ENCODE measurements around the gene BRF1.
"Not testable (repeated sequence)": the region's sequence is repeated elsewhere in the genome, so short reads cannot be mapped to it uniquely, and the experiment has no call there.

Gene BRF1

DNA sequence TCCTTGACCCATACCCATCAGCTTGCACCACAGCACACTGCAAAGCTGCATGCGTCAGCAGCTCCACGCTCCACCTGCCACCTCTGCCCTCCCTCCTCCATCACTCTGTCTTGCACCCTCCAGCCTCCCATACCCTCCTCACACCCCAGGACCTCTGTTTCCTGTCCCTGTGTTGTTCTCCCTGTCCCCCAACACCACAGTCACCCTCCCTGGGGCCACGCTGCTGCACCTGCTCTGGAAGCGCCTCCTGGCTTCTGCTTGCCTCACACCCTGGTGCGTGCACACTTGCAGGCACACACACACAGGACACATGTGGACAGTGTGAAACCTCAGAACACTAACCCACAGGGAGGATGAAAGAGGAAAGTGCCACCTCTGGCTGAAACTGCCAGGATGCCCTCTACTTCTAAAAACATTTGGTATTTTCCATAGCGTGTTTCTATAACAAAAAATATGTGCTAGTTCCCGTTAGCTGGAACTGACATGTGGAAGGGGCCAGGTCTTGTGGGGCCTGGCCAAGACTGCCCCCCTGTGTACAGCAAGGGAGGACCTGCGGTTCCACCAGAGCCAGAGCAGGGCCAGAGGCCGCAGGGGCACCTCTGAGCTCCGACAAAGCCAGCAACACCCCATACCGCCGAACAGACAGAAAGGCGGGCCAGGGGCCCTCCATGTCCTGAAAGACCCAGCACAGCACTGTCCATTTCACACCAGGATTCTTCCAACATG lies 10.0 kb downstream of the BRF1 start:
- DNase-seq (ENCODE audit: low read depth): no peak

DNA sequence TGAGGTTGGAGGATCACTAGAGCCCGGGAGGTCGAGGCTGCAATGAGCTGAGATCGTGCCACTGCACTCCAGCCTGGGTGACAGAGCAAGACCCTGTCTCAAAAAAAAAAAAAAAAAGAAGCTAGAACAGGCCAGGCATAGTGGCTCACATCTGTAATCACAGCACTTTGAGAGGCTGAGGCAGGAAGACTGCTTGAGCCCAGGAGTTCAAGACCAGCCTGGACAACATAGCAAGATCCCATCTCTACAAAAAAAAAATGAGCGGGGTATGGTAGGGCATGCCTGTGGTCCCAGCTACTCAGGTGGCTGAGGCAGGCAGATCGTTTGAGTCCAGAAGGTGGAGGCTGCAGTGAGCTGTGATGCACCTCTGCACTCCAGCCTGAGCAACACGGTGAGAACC lies 11.9 kb downstream of the BRF1 start:
- DNase-seq (ENCODE audit: low read depth): not testable (repeated sequence)

DNA sequence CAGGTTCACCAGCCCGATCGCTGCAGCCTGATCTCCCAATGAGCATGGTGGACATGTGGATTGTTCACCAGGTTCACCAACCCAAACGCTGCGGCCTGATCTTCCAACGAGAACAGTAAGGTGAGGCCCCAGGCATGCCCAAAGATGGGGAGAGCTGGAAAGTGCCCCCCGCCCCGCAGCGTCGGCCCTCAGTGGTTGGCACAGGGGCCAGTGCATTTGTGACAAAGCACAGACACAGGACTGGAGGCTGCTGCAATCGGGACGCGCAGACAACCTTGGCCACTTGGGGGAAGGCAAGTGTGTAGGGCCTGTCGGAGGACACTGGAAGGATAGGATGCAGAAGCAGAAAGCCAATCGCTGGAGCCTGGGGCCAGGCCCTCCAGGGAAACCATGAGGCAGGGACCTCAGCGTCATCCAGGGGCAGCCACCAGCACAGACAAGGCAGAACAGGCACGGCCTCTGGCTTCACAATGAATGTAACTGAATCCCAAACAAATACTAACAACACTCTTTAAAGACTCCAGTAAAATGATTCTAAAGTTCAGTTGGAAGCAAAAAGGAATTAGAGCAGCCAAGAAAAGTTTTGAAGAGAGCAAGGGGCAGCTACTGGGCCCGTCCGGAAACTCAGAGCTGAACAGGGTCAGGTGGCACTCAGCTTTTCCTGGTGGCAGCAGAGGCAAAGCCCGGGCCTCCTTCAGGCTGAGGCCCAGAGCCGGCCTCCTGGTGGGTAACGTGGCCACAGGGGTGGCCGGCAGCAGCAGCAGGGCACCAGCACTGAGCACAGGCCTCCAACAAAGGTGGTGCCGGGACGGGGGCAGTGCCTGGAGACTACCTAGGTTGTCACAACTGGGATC lies 13.3 kb downstream of the BRF1 start:
- no peak for DNase-seq (ENCODE audit: low read depth)

DNA sequence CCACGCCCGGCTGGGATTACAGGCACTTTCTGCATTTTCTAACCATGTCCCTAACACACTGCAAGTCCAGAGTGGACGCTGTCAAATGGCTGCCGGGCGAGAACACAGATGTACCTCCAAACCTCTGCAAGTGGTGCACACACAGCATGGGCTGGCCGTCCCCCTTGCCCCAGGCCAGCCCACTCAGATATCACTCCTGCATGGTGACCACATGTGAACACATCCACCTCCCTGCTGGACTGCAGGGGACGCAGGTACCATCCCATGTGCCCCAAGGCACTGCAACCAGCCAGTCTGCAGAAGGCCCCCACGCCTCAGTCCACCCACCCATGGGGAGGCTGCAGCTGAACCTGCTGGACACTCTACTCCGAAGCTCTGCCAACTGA lies 14.0 kb downstream of the BRF1 start:
- no peak for DNase-seq (ENCODE audit: low read depth)

DNA sequence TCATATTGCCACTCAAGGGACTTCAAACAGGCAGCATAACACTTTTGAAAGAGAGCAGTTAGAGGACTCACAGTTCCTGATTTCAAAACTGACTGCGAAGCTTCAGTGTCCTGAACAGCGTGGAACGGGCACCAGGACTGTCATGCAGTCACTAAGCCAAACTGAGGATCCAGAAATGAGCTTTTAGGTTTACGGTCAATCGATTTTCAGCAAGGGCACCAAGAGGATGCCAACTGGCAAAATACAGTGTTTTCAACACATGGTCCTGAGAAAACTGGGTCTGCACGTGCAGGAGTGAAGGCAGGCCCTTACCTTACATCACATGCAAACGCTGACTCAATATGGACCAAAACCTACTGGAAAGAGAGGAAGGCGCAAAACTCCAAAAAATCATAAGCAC lies 15.6 kb downstream of the BRF1 start:
- no peak for DNase-seq (ENCODE audit: low read depth)

DNA sequence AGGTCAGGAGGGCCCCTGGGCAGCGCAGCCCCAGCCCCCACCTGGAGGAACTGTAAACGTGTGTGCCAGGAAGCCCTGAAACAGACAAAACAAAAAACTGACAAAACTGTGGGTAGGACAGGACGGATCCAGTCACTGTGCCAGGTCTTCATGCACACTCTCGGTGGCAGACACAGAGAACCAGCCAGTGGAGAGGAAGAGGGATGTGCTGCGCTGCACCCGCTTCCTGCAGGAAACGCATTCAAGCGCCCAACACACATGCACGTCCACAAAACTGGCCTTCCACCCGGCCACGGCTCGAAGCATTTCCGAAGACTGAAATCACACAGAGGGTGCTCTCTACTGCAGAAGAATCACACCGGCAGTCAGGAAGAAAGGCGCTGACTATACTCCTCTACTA lies 16.9 kb downstream of the BRF1 start:
- no peak for DNase-seq (ENCODE audit: low read depth)

DNA sequence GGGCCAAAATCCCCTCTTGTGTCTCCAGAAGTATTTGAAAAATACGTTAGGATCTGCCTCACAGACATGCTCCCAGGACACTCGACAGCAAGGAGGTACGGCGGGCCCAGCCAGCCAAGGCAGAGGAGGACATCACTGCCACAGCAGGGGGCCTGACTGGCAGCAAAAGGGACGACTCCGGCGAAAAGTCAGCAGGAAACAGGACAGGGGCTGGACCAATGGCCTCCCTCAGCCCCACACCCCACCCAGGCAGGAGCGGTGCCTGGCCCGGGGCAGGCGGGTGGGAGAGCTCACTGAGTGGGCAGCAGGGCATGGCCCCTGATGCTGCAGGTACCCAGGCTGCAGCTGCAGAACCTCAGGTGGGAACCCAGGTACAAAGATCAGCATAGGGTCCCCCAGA lies 17.8 kb downstream of the BRF1 start:
- DNase-seq (ENCODE audit: low read depth): no peak

DNA sequence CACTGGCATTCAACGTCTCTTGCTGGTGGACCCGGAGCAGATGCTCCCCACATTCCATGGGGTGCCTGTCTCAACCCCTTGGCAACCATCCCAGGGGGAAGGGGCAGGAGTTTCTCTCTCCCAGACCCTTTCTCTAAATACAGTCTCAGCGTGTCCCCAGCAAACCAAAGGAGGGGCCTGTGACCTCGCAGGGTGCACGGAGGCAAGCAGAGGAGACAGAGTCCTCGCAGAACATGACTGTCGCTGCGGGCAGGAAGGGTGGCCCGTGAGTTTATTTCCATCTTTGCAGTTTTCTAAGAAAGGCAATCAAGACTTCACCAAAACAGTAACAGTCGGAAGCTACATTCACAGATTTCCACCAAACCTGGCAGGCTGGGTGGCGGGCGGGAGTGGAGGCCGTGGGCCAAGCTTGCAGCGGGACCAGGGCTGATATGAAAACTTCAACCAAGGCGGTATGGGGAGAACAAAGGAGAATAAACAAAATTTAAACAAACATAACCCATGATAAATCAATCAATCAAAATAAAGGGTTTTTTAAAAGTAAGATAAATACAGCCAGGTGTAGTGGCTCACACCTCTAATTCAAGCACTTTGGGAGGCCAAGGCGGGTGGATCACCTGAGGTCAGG lies 18.6 kb downstream of the BRF1 start:
- DNase-seq (ENCODE audit: low read depth): no peak

DNA sequence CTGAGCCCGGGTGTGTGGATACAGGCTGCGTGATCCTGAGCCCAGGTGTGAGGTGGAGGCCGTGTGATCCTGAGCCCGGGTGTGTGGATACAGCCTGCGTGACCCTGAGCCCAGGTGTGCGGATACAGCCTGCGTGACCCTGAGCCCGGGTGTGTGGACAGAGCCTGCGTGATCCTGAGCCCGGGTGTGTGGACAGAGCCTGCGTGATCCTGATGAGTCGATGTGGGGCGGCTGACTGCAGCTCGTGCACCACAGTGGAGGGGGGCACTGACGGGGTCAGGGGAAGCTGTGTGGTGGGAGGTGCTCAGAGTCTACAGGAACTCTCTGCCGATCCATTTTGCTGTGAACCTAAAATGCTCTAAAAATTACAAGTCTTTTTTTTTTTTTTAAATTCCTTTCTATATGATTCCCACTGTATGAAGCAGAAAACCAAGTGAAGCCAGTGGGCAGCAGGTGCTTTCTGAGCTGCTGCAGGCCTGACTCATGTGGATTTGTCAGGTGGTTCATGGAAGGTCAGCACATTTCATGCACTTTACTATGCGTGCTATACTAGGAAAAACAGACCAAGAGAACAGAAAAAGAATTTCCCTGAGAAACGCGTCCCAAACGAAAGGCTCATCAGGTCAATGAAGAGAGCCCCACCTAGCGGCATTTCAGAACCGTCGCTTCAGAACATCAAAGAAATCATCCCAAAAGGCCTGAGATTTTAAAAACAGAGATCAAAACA lies 19.3 kb downstream of the BRF1 start:
- peak; percentile 53 for DNase-seq (ENCODE audit: low read depth)

DNA sequence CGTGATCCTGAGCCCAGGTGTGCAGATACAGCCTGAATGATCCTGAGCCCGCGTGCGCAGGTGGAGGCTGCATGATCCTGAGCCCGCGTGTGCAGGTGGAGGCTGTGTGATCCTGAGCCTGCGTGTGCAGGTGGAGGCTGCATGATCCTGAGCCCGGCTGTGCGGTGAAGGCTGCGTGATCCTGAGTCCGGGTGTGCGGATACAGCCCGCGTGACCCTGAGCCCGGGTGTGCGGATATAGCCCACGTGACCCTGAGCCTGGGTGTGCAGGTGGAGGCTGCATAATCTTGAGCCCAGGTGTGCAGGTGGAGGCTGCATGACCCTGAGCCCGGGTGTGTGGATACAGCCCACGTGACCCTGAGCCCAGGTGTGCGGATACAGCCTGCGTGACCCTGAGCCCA lies 20.3 kb downstream of the BRF1 start:
- DNase-seq (ENCODE audit: low read depth): no peak

DNA sequence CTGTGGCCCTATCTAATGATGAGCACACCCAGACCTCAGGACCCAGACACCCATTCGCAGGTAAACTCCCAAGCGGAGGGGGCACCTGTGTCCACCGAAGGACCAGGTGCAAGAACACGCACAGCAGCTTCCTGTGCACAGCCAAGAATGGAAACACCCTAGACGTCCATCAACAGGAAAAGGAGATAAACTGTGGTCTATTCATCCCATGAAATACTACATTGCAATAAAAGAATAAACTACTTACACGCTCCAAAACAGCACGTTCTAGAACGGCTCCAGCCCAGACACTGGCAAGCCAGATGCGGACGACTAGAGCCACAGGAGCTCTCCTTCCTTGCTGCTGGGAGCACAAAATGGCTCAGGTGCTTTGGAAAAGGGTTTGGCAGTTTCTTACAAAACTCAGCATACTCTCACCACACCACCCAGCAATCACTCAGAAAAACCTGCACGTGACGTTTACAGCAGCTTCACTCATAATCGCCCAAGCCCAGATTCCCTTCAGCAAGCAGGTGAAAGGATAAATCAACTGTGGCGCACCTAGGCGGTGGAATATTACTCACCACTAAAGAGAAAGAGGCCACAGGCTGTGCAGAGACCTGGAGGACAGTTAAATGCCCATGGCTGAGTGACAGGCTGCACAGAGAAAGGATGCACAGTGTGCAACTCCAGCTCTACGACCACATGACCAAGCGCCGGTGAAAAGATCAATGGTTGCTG lies 21.0 kb downstream of the BRF1 start:
- no peak for DNase-seq (ENCODE audit: low read depth)

DNA sequence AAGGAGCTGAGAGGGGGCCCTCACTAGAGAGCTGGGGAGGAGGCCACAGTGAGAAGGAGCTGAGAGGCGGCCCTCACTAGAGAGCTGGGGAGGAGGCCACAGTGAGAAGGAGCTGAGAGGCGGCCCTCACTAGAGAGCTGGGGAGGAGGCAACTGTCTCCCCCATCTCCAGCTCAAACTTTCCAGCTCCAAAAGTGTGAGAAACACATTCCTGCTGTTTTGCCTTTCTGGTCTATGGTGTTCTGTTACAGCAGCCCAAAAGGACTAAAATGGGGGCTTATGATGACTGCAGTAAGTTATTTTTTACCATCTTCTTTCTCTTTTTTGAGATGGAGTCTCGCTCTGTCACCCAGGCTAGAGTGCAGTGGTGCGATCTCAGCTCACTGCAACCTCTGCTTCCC lies 23.4 kb downstream of the BRF1 start:
- not testable (repeated sequence) for DNase-seq (ENCODE audit: low read depth)

DNA sequence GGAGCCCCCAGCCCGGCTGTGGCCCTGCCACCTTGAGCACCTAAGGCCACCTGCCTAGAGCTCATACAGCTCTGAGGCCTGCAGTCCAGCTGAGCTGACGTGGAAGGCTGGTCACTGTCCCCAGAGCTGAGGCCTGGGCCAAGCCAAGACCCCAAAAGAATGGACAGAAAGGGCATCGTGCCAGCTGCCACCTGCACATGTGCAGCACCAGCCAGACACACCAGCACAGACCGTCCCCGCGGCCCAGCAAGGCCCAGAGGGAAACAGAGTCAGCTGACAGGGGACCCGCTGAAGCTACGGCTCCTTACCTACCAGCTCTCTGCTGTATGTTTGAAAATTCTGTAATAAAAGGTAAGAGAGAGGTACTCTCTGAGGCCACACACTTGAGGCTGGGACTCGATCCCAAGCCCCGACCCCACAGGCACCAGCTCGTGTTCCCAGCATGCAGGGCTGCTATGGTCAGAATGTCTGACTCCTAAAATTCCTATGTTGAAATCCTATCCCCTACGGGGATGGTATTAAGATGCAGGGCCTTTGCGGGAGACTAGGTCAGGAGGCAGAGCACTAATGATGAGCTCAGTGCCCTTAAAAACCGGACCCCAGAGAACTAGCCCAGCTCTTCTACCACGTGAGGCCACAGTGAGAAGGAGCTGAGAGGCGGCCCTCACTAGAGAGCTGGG lies 25.4 kb downstream of the BRF1 start:
- DNase-seq (ENCODE audit: low read depth): peak; percentile 67

DNA sequence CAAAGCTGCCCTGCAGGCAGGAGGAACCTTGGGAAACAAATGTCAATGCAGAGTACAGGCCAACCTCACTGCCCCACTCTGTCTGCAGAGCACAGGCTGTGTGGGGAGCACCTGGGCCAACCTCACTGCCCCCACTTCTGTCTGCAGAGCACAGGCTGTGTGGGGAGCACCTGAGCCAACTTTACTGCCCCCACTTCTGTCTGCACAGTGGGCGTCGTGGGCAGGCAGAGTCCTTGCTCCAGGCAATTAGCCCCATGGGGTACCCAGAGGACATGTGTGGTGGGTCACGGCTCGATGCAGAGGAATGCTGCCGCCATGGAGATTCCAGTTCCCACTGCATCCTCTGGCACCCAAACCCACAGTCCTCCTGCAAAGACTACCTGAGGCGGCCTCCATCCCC lies 26.2 kb downstream of the BRF1 start:
- DNase-seq (ENCODE audit: low read depth): no peak

DNA sequence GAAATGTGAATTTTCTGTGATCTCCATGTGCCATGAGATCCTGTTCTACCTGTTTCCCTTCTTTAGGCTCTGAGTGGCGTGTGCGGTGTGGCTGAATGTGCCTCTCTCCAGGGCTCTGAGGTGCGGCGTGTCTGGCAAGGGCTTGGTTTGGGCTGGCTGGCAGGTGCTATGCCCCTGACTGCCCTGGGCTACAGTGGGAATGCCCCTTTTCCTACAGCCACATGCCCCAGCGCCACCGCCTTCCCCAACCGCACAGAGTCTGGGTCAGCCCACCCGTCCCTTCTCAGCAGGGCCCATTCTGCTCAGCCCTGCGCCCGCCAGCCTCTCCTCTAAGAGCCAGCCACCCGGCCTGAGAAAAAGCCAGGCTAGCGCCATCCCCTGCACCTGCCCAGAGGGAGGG lies 27.7 kb downstream of the BRF1 start:
- no peak for DNase-seq (ENCODE audit: low read depth)

DNA sequence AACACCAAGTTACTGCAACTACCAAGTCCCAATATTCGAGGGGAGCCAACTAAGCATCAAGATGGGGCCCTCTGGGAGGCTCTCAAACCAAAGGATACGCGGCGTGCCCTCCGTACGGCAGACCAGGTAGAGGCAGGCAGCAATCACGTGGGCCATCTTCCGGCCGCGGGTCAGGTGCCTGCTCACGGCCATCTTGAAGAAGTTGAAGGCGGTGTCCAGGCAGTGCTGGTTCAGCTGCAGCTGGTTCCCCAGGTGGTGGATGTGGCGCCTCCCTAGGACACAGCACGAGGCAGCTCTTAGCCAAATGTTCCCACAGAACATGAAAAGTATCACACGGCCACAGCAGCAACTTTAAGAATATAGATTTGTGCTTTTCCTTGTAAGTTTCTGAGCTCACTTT lies 28.2 kb downstream of the BRF1 start:
- no peak for DNase-seq (ENCODE audit: low read depth)

DNA sequence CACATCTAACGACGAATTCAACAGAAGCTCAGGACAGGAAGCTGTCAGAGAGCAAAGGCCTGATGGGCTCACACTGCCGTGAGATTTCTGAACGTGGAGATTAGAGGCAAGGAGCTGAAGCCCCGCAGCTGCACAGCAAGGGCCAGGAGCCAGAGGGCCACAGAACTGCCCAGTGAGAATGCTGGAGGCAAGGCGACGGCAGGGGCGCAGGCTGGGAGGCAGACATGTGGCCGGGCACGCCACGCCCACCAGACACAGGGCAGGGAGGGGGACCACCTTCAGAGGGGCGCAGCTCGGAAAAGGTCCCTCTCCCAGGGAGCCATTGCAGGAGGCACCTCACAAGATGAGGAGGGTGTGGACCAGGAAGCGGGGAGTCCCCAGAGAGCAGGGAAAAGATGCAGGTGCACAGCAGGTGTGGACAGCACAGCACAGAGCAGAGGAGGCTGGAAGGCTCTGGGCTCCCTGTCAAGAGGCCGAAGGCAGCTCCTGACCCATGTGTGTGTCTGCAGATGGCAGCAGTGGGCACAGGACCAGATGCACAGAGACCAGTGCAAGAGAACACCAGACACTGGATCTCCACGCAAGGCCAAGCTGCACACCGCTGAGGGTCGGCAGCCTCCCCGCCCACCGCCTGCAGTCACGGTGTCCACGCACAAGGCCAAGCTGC lies 29.4 kb downstream of the BRF1 start:
- no peak for DNase-seq (ENCODE audit: low read depth)

DNA sequence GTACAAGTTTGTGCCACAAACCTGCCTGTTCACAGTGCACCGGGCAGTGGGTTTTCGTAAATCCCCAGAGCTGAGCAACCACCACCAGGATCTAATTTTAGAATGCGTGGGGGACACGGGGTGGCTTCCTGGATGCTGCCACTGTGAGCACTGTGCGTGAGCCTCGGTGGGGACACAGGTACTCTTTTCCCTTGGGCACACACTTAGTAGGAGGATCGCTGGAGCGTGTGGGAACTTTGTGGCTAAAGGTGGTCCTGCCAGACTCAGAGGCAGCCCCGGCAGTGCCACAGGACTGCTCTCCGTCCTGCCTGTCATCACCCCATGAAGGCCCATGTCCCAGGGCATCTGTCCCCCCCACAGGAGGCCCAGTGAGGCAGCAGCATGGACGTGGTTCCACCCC lies 31.4 kb downstream of the BRF1 start:
- DNase-seq (ENCODE audit: low read depth): no peak

DNA sequence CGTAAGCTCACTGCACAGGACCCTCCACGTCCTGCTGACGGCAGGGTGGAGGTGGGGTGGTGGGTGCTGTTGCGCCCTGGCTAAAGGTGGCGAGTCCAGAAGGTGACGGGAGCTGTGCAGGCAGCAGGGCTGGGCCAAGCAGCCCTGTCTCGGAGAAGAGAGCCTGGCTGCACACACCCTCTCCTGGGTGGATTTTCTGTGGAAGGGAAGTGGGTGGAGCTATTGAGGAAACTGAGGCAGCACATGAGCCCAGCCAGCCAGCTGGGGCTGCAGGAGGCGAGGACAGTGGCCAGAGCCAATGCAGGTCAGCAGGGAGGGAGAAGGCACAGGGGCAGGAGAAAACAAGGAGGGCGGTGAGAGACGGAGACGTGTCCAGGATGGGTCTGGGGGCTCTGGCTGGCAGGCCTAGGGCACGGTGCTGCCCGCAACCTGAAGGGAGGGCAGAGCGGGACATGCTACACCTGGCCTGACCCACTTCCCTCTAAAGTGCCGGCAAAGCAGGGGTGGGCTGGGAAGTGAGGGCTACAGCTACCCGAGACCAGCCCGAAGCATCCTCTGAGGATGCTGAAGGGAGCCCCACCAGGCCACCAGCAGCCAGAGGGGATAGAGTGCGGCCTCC lies 32.0 kb downstream of the BRF1 start:
- no peak for DNase-seq (ENCODE audit: low read depth)

DNA sequence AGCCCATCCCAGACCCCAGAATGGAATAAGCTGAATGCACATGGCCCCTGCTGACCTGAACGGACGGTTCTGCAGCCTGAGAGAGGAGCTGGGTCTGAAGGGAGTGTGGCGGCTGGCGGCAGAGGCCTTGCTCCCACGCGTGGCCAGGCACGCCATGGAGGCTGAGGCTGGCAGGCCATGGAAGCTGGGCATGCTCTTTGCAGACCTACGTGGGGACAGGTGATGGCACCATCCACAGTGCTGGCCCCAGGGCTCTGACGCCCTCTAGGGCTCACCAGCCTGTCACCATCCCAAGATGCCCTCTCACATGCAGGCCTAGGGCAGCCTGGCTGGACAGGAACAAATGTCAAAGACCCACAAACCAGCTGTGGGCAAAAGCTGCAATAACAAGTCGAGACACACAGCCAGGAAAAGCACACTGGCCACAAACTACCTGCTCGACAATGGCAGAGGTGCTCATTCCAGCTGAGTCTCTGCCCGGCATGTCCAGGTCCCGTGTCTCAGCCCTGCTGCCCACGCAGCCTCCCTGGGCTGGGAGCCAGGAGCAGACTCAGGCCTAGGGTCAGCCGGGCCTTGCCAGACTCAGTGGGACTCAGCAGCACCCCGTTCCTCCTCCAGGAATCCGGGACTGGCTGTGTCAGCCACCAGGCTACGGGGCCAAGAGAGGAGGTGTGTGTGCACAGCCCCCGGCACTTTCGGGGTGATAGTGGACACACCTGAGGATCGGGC lies 32.8 kb downstream of the BRF1 start:
- DNase-seq (ENCODE audit: low read depth): no peak

All from fibroblast of the conjunctiva (primary cell).